Liver (tissue), 9 donors: ENCODE results near the gene GPR55. TPM values are rescaled to one million over a fixed set of nuclear protein-coding genes. Genes with fewer than 3 reads are reported as not detected.

Source experiments
- DNase-seq: peaks from one replicate; pipeline ENCODE4 v3.0.0-alpha.2; 2017; ENCODE audit warnings: low spot score
- H3K27ac ChIP-seq, 2 donors: one replicate each; pipeline ENCODE4 v1.7.0; 2013; ENCODE audit warnings: inconsistent platforms in 2 of 2, low read length in 2 of 2, control low read depth in 1 of 2, low read depth in 1 of 2, mild to moderate bottlenecking in 1 of 2
- H3K27me3 ChIP-seq, 4 donors: one replicate each; pipeline versions ENCODE4 v1.6.1 to v1.7.0; 2013; ENCODE audit warnings: low read length in 3 of 4, inconsistent platforms in 1 of 4, mild to moderate bottlenecking in 1 of 4, moderate library complexity in 1 of 4; ENCODE audit not compliant: control insufficient read depth in 4 of 4, insufficient read depth in 4 of 4
- H3K36me3 ChIP-seq, 4 donors: one replicate each; pipeline versions ENCODE4 v1.6.1 to v1.7.0; 2013; ENCODE audit warnings: low read length in 3 of 4, mild to moderate bottlenecking in 3 of 4, low read depth in 1 of 4, moderate library complexity in 1 of 4; ENCODE audit not compliant: control insufficient read depth in 4 of 4, insufficient read depth in 3 of 4
- H3K4me1 ChIP-seq, 4 donors: one replicate each; pipeline versions ENCODE4 v1.6.1 to v1.7.0; 2013; ENCODE audit warnings: low read length in 3 of 4, mild to moderate bottlenecking in 3 of 4, moderate library complexity in 1 of 4; ENCODE audit not compliant: control insufficient read depth in 4 of 4, insufficient read depth in 4 of 4
- H3K4me3 ChIP-seq, 3 donors: one replicate each; pipeline versions ENCODE4 v1.6.1 to v1.7.0; 2013; ENCODE audit warnings: low read length in 3 of 3, control low read depth in 1 of 3, low read depth in 1 of 3, mild to moderate bottlenecking in 1 of 3
- H3K9ac ChIP-seq, 2 donors: one replicate each; pipeline ENCODE4 v1.7.0; 2013; ENCODE audit warnings: low read length in 2 of 2, mild to moderate bottlenecking in 2 of 2, moderate library complexity in 2 of 2, control low read depth in 1 of 2, low read depth in 1 of 2
- H3K9me3 ChIP-seq, 4 donors: one replicate each; pipeline versions ENCODE4 v1.6.1 to v1.7.0; 2013; ENCODE audit warnings: low read length in 3 of 4; ENCODE audit not compliant: control insufficient read depth in 4 of 4
- ATF3 ChIP-seq: IDR thresholded peaks from 2 replicates; pipeline ENCODE4 v1.6.1; 2016; ENCODE audit warnings: antibody characterized with exemption
- EGR1 ChIP-seq, 2 donors: IDR thresholded peaks; 2 replicates each; pipeline ENCODE4 v1.6.1; 2016 to 2018; ENCODE audit warnings: antibody characterized with exemption in 2 of 2, low read depth in 2 of 2
- FOXA2 ChIP-seq: IDR thresholded peaks from 2 replicates; pipeline ENCODE4 v1.6.1; 2016; ENCODE audit warnings: antibody characterized with exemption
- GABPA ChIP-seq, 2 donors: IDR thresholded peaks in 1 of 2; conservative IDR thresholded peaks in 1 of 2; 2 replicates each; pipeline ENCODE4 v1.6.1; 2016; ENCODE audit warnings: antibody characterized with exemption in 2 of 2, mild to moderate bottlenecking in 1 of 2, moderate library complexity in 1 of 2
- HNF4A ChIP-seq, 2 donors: conservative IDR thresholded peaks; 2 replicates each; pipeline ENCODE4 v1.6.1; 2016; ENCODE audit warnings: antibody characterized with exemption in 2 of 2, mild to moderate bottlenecking in 2 of 2
- HNF4G ChIP-seq: IDR thresholded peaks from 2 replicates; pipeline ENCODE4 v1.6.1; 2016; ENCODE audit warnings: antibody characterized with exemption
- JUND ChIP-seq, 2 donors: IDR thresholded peaks; 2 replicates each; pipeline ENCODE4 v1.6.1; 2016; ENCODE audit warnings: antibody characterized with exemption in 2 of 2
- NR2F2 ChIP-seq: IDR thresholded peaks from 2 replicates; pipeline ENCODE4 v1.6.1; 2016; ENCODE audit warnings: antibody characterized with exemption
- RAD21 ChIP-seq, 2 donors: IDR thresholded peaks; 2 replicates each; pipeline ENCODE4 v1.6.1; 2016; ENCODE audit warnings: antibody characterized with exemption in 2 of 2, mild to moderate bottlenecking in 2 of 2
- RXRA ChIP-seq, 2 donors: IDR thresholded peaks; 2 replicates each; pipeline ENCODE4 v1.6.1; 2017 to 2018; ENCODE audit warnings: antibody characterized with exemption in 2 of 2, mild to moderate bottlenecking in 1 of 2
- SP1 ChIP-seq: IDR thresholded peaks from 2 replicates; pipeline ENCODE4 v1.6.1; 2018; ENCODE audit warnings: antibody characterized with exemption, mild to moderate bottlenecking
- TAF1 ChIP-seq: conservative IDR thresholded peaks from 2 replicates; pipeline ENCODE4 v1.6.1; 2016; ENCODE audit warnings: antibody characterized with exemption, mild to moderate bottlenecking
- YY1 ChIP-seq: IDR thresholded peaks from 2 replicates; pipeline ENCODE4 v1.6.1; 2016; ENCODE audit warnings: antibody characterized with exemption, mild to moderate bottlenecking
- ZBTB33 ChIP-seq: IDR thresholded peaks from 2 replicates; pipeline ENCODE4 v1.6.1; 2016; ENCODE audit warnings: antibody characterized with exemption
- WGBS: extraction: QIAGEN DNeasy Blood & Tissue Kit; methylation state at CpG from one replicate; pipeline ENCODE4 v1.1.7; 2013; 5-methylcytosine and 5-hydroxymethylcytosine counted together
- polyA plus RNA-seq, 2 donors: library from polyadenylated mRNA; stranded (reverse) in 1 of 2; unstranded in 1 of 2; fragments of 200-250 nt in 1 of 2; fragments of >200 nt in 1 of 2; fragmentation: Nextera tagmentation in 1 of 2; extraction: Ambion mirVana in 1 of 2; gene quantifications; one replicate each; pipeline versions ENCODE4 v1.2.1 to v1.2.3, GENCODE V29; 2013 to 2015
- total RNA-seq, 2 donors: library from RNA; depleted of rRNA; stranded (reverse); fragments of >200 nt; gene quantifications; one replicate each; pipeline ENCODE4 v1.2.3, GENCODE V29; 2014
- TF ChIP-seq, protein P1 (sequence below): IDR thresholded peaks from 2 replicates; pipeline ENCODE4 v1.6.1; 2016; ENCODE audit warnings: antibody characterized with exemption
- TF ChIP-seq, protein P2 (sequence below): fragments of 150-350 bp; IDR thresholded peaks from 2 replicates; pipeline ENCODE4 v1.5.1; 2017; ENCODE audit warnings: improper control_type of control experiment, low read depth, low read length; ENCODE audit not compliant: missing input control
- TF ChIP-seq, protein P3 (sequence below): IDR thresholded peaks from 2 replicates; pipeline ENCODE4 v1.6.1; 2016; ENCODE audit warnings: antibody characterized with exemption, mild to moderate bottlenecking
- donor health status: healthy.
- donor health status: healthy.
- donor health status: healthy.
- donor health status: healthy.
- donor health status: healthy.

Gene GPR55
- total and polyA plus RNA-seq, 4 donors, result 0.05 to 0.17 (median 0.10) TPM; not detected in 1

GRCh38 chr2:230869914-230870543, 55.0 kb downstream of the GPR55 start:
- no peak for TF ChIP-seq RAD21 (IDR thresholded peaks at IDR 0.05)
- TF ChIP-seq RXRA (IDR thresholded peaks at IDR 0.05), result no peak
- no peak for TF ChIP-seq HNF4G
- TF ChIP-seq ZBTB33, result no peak
- Histone ChIP-seq H3K4me3 (no peak overlapping the region), H3K4me1 (peaks cover 0 to 10% (median 3%) of the 10 kb centered on the region in 4 donors), H3K27ac (no peak overlapping the region), H3K27me3 (no peaks in the 10 kb centered on the region), H3K9me3 (no peaks in the 10 kb centered on the region), H3K9ac (no peak overlapping the region), H3K36me3 (no peaks in the 10 kb centered on the region)
- 74% methylated on average over 11 of the region's 11 CpGs for WGBS
- DNase-seq, result no peak

GRCh38 chr2:230868947-230869913, 55.8 kb downstream of the GPR55 start:
- no peak for DNase-seq
- 79% methylated on average over 19 of the region's 19 CpGs for WGBS
- H3K9ac ChIP-seq, result no peak overlapping the region
- no peaks in the 10 kb centered on the region for H3K9me3 ChIP-seq
- no peak overlapping the region for H3K4me3 ChIP-seq
- H3K27ac ChIP-seq, result peak overlapping the region in 1 of 2 donors; percentile 10
- no peaks in the 10 kb centered on the region for H3K27me3 ChIP-seq
- TF ChIP-seq, protein P1, sequence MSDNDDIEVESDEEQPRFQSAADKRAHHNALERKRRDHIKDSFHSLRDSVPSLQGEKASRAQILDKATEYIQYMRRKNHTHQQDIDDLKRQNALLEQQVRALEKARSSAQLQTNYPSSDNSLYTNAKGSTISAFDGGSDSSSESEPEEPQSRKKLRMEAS, result no peak
- TF ChIP-seq TAF1 (no peak), RXRA (IDR thresholded peaks at IDR 0.05) (no peak), ATF3 (no peak), FOXA2 (no peak), GABPA (IDR thresholded peaks at IDR 0.05 in 1 of 2, conservative IDR thresholded peaks at IDR 0.05 in 1 of 2) (no peak), HNF4G (no peak), ZBTB33 (no peak), EGR1 (IDR thresholded peaks at IDR 0.05; ENCODE audit: low read depth in 2 of 2) (no peak), SP1 (no peak), RAD21 (IDR thresholded peaks at IDR 0.05) (no peak), HNF4A (conservative IDR thresholded peaks at IDR 0.05) (no peak), JUND (IDR thresholded peaks at IDR 0.05) (no peak), YY1 (no peak), NR2F2 (no peak)
- TF ChIP-seq, protein P2, sequence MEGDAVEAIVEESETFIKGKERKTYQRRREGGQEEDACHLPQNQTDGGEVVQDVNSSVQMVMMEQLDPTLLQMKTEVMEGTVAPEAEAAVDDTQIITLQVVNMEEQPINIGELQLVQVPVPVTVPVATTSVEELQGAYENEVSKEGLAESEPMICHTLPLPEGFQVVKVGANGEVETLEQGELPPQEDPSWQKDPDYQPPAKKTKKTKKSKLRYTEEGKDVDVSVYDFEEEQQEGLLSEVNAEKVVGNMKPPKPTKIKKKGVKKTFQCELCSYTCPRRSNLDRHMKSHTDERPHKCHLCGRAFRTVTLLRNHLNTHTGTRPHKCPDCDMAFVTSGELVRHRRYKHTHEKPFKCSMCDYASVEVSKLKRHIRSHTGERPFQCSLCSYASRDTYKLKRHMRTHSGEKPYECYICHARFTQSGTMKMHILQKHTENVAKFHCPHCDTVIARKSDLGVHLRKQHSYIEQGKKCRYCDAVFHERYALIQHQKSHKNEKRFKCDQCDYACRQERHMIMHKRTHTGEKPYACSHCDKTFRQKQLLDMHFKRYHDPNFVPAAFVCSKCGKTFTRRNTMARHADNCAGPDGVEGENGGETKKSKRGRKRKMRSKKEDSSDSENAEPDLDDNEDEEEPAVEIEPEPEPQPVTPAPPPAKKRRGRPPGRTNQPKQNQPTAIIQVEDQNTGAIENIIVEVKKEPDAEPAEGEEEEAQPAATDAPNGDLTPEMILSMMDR, result no peak
- TF ChIP-seq, protein P3, sequence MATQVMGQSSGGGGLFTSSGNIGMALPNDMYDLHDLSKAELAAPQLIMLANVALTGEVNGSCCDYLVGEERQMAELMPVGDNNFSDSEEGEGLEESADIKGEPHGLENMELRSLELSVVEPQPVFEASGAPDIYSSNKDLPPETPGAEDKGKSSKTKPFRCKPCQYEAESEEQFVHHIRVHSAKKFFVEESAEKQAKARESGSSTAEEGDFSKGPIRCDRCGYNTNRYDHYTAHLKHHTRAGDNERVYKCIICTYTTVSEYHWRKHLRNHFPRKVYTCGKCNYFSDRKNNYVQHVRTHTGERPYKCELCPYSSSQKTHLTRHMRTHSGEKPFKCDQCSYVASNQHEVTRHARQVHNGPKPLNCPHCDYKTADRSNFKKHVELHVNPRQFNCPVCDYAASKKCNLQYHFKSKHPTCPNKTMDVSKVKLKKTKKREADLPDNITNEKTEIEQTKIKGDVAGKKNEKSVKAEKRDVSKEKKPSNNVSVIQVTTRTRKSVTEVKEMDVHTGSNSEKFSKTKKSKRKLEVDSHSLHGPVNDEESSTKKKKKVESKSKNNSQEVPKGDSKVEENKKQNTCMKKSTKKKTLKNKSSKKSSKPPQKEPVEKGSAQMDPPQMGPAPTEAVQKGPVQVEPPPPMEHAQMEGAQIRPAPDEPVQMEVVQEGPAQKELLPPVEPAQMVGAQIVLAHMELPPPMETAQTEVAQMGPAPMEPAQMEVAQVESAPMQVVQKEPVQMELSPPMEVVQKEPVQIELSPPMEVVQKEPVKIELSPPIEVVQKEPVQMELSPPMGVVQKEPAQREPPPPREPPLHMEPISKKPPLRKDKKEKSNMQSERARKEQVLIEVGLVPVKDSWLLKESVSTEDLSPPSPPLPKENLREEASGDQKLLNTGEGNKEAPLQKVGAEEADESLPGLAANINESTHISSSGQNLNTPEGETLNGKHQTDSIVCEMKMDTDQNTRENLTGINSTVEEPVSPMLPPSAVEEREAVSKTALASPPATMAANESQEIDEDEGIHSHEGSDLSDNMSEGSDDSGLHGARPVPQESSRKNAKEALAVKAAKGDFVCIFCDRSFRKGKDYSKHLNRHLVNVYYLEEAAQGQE, result no peak
- H3K4me1 ChIP-seq, result peaks cover 0 to 14% (median 6%) of the 10 kb centered on the region in 4 donors
- H3K36me3 ChIP-seq, result no peaks in the 10 kb centered on the region
